K562 (cell line): ENCODE data around the gene GAPDH. TPM values are rescaled to one million over a fixed set of nuclear protein-coding genes. Genes with fewer than 3 reads are reported as not detected.

Experiments used
- CBFB ChIP-seq: sonication (generic); formaldehyde crosslinking; IDR thresholded peaks from 2 replicates; pipeline ENCODE4 v1.4.0; 2020; ENCODE audit warnings: mild to moderate bottlenecking, missing genetic modification reagents
- CBX1 ChIP-seq: sonication (generic); IDR thresholded peaks from 2 replicates; pipeline ENCODE4 v1.6.1; 2016; ENCODE audit warnings: antibody characterized with exemption, low read depth, mild to moderate bottlenecking
- CREB3L1 ChIP-seq: fragments of 450-650 bp; IDR thresholded peaks from 2 replicates; pipeline ENCODE4 v1.6.1; 2014; ENCODE audit warnings: low read depth, mild to moderate bottlenecking, moderate library complexity, borderline replicate concordance
- GTF2A2 ChIP-seq: IDR thresholded peaks from 2 replicates; pipeline ENCODE4 v1.6.1; 2016; ENCODE audit warnings: mild to moderate bottlenecking, missing genetic modification characterization, missing compliant biosample characterization
- HDAC6 ChIP-seq: IDR thresholded peaks from 2 replicates; pipeline ENCODE4 v1.6.1; 2012; ENCODE audit warnings: low read depth, mild to moderate bottlenecking, control low read depth, inconsistent platforms, low read length, moderate library complexity
- HMBOX1 ChIP-seq: sonication (generic); IDR thresholded peaks from 2 replicates; pipeline ENCODE4 v1.6.1; 2016
- IRF2 ChIP-seq: sonication (generic); formaldehyde crosslinking; IDR thresholded peaks from 2 replicates; pipeline ENCODE4 v1.8.1; 2022; ENCODE audit warnings: mild to moderate bottlenecking, missing genetic modification reagents
- KAT2B ChIP-seq: IDR thresholded peaks from one replicate; pipeline ENCODE4 v1.6.1; 2012; ENCODE audit warnings: low read depth, mild to moderate bottlenecking, control low read depth, inconsistent platforms, low read length, moderate library complexity
- MCM3 ChIP-seq: fragments of 450-650 bp; IDR thresholded peaks from 2 replicates; pipeline ENCODE4 v1.6.1; 2016
- MIER1 ChIP-seq: fragments of 450-650 bp; IDR thresholded peaks from 2 replicates; pipeline ENCODE4 v1.6.1; 2016; ENCODE audit warnings: antibody characterized with exemption, mild to moderate bottlenecking, low read depth
- MYBL2 ChIP-seq, 2 experiments: fragments of 450-650 bp in 1 of 2; sonication (generic) in 1 of 2; formaldehyde crosslinking in 1 of 2; IDR thresholded peaks; 2 replicates each; pipeline versions ENCODE4 v1.6.1 to v1.8.1; 2017 to 2022; ENCODE audit warnings: borderline replicate concordance in 1 of 2, inconsistent platforms in 1 of 2, low read depth in 1 of 2, mild to moderate bottlenecking in 1 of 2, missing genetic modification reagents in 1 of 2, moderate library complexity in 1 of 2
- NRF1 ChIP-seq, 2 experiments: fragments of 450-650 bp; IDR thresholded peaks in 1 of 2; conservative IDR thresholded peaks in 1 of 2; 2 replicates each; pipeline ENCODE4 v1.6.1; 2014; ENCODE audit warnings: mild to moderate bottlenecking in 2 of 2
- PRMT5 ChIP-seq: sonication (generic); formaldehyde crosslinking; IDR thresholded peaks from 2 replicates; pipeline ENCODE4 v1.5.0; 2020; ENCODE audit warnings: missing genetic modification reagents
- PRPF4 ChIP-seq: fragments of 200-400 bp; formaldehyde crosslinking; IDR thresholded peaks from one replicate; pipeline ENCODE4 v1.6.1; 2017; ENCODE audit warnings: low read length, low read depth, mild to moderate bottlenecking; ENCODE audit not compliant: insufficient read depth, poor library complexity, severe bottlenecking
- PTTG1 ChIP-seq: fragments of 450-650 bp; IDR thresholded peaks from 2 replicates; pipeline ENCODE4 v1.6.1; 2016; ENCODE audit warnings: low read depth, mild to moderate bottlenecking, missing genetic modification characterization, missing compliant biosample characterization
- PYGO2 ChIP-seq: fragments of 450-650 bp; IDR thresholded peaks from 2 replicates; pipeline ENCODE4 v1.6.1; 2016; ENCODE audit warnings: mild to moderate bottlenecking, missing genetic modification characterization, moderate library complexity, missing compliant biosample characterization
- RCOR1 ChIP-seq, 2 experiments: IDR thresholded peaks; 2 replicates each; pipeline ENCODE4 v1.6.1; 2012; ENCODE audit warnings: low read depth in 2 of 2, low read length in 2 of 2, borderline replicate concordance in 1 of 2, improper control_type of control experiment in 1 of 2
- RFX5 ChIP-seq: IDR thresholded peaks from 2 replicates; pipeline ENCODE4 v1.6.1; 2011; ENCODE audit warnings: low read depth, mild to moderate bottlenecking, improper control_type of control experiment, low read length
- SMARCA4 ChIP-seq: fragments of 450-650 bp; IDR thresholded peaks from 2 replicates; pipeline ENCODE4 v1.6.1; 2016
- SOX6 ChIP-seq: fragments of 450-650 bp; IDR thresholded peaks from 2 replicates; pipeline ENCODE4 v1.6.1; 2014; ENCODE audit warnings: mild to moderate bottlenecking
- SP2 ChIP-seq: IDR thresholded peaks from 2 replicates; pipeline ENCODE4 v1.6.1; 2011; ENCODE audit warnings: mild to moderate bottlenecking, low read depth, low read length, moderate library complexity; ENCODE audit not compliant: poor library complexity, severe bottlenecking; ENCODE audit errors: extremely low read depth
- ZBTB8A ChIP-seq: fragments of 450-650 bp; IDR thresholded peaks from 2 replicates; pipeline ENCODE4 v1.6.1; 2018; ENCODE audit warnings: mild to moderate bottlenecking, moderate library complexity; ENCODE audit not compliant: partially characterized antibody
- ZNF239 ChIP-seq: fragments of 250-450 bp; sonication (Bioruptor Pico); IDR thresholded peaks from 2 replicates; pipeline ENCODE4 v1.4.0; 2020; ENCODE audit warnings: mild to moderate bottlenecking
- ZNF639 ChIP-seq, 2 experiments: fragments of 200-800 bp in 1 of 2; sonication (Bioruptor generic) in 1 of 2; sonication (generic) in 1 of 2; formaldehyde crosslinking in 1 of 2; IDR thresholded peaks in 1 of 2; conservative IDR thresholded peaks in 1 of 2; 2 replicates each; pipeline versions ENCODE4 v1.5.0 to v1.6.1; 2016 to 2020; ENCODE audit warnings: missing compliant biosample characterization in 1 of 2, missing genetic modification characterization in 1 of 2, missing genetic modification reagents in 1 of 2
- ZNF766 ChIP-seq: fragments of 200-800 bp; sonication (Bioruptor generic); conservative IDR thresholded peaks from 2 replicates; pipeline ENCODE4 v1.6.1; 2016; ENCODE audit warnings: missing genetic modification characterization, missing compliant biosample characterization
- ZNF77 ChIP-seq: fragments of 250-450 bp; sonication (Bioruptor Pico); IDR thresholded peaks from 2 replicates; pipeline ENCODE4 v1.5.0; 2020
- polyA plus RNA-seq, 8 experiments: library from polyadenylated mRNA; depleted of rRNA in 4 of 8; stranded (reverse) in 5 of 8; unstranded in 3 of 8; fragments of >200 nt; fragmentation: Nextera tagmentation in 2 of 8; fragmentation: Illumina TruSeq in 1 of 8; extraction: Ambion mirVana in 2 of 8; extraction: Trizol in 1 of 8; gene quantifications; 2 replicates each; pipeline versions ENCODE4 v1.2.1 to v1.2.3, GENCODE V29; 2011 to 2014; ENCODE audit warnings: inconsistent platforms in 1 of 8, missing spikeins in 1 of 8
- total RNA-seq, 7 experiments: library from RNA; depleted of rRNA in 6 of 7; stranded (reverse); fragments of >200 nt in 6 of 7; fragmentation: Illumina TruSeq in 2 of 7; extraction: Trizol in 2 of 7; gene quantifications; 2 replicates each; pipeline versions ENCODE4 v1.2.1 to v1.2.3, GENCODE V29; 2011 to 2021; ENCODE audit warnings: low replicate concordance in 1 of 7

Gene GAPDH
- total and polyA plus RNA-seq, 9 of the 15 experiments (the other 6 are each of a cell fraction or from before 2014, with no cell fraction given): 2,206 to 6,793 (median 4,217) TPM

- TF ChIP-seq CBFB (CRISPR knock-in tag) (no peak), SP2 (peak; percentile 30), CREB3L1 (no peak), PYGO2 (tag) (no peak), KAT2B (no peak), ZNF766 (CRISPR knock-in tag) (no peak), MCM3 (no peak), SOX6 (no peak), IRF2 (CRISPR knock-in tag) (no peak), HDAC6 (no peak), ZBTB8A (no peak), NRF1 (conservative IDR thresholded peaks at IDR 0.05 in 1 of 2, IDR thresholded peaks at IDR 0.05 in 1 of 2) (peak; percentile 47 to 53; a peak in 2 of 4 replicates), PTTG1 (tag) (no peak), ZNF77 (CRISPR knock-in tag) (no peak), RCOR1 (IDR thresholded peaks at IDR 0.05; ENCODE audit: borderline replicate concordance in 1 of 2, low read depth in 2 of 2, low read length in 2 of 2) (peak in 1 of 2 experiments; percentile 3; a peak in 1 of 4 replicates), RFX5 (no peak), GTF2A2 (no peak), SMARCA4 (no peak), MYBL2 (IDR thresholded peaks at IDR 0.05; ENCODE audit: low read depth) (peak; percentile 97), MYBL2 (CRISPR knock-in tag; IDR thresholded peaks at IDR 0.05; ENCODE audit: borderline replicate concordance) (peak; percentile 94; the same call in 1 of the 2 replicates), PRMT5 (CRISPR knock-in tag) (no peak), HMBOX1 (no peak), ZNF639 (CRISPR knock-in tag; conservative IDR thresholded peaks at IDR 0.05 in 1 of 2, IDR thresholded peaks at IDR 0.05 in 1 of 2) (peak in 1 of 2 experiments; percentile 12; a peak in 1 of 4 replicates), ZNF239 (no peak), MIER1 (no peak), PRPF4 (no peak), CBX1 (no peak)
Observed at GRCh38 chr12:6493497-6494257, 40.6 kb upstream of the GAPDH start, which contains the start of gene NCAPD2 (continued).
